Measurements from ENCODE around the gene GRM8.

The GRM8 gene

GRCh38 chr7:126806614-126807013 is 446.1 kb downstream of the GRM8 start:
- no peak for DNase-seq (ENCODE audit: low read depth)

GRCh38 chr7:126805351-126805750 is 447.4 kb downstream of the GRM8 start:
- DNase-seq (ENCODE audit: low read depth) = no peak

GRCh38 chr7:126804604-126805003 is 448.1 kb downstream of the GRM8 start:
- DNase-seq (ENCODE audit: low read depth) = no peak

- DNase-seq (ENCODE audit: low read depth) = no peak
These were observed 448.8 kb downstream of the GRM8 start for GRCh38 chr7:126803990-126804389.

GRCh38 chr7:126803060-126803665 is 449.6 kb downstream of the GRM8 start:
- DNase-seq (ENCODE audit: low read depth) = peak; percentile 16

DNA sequence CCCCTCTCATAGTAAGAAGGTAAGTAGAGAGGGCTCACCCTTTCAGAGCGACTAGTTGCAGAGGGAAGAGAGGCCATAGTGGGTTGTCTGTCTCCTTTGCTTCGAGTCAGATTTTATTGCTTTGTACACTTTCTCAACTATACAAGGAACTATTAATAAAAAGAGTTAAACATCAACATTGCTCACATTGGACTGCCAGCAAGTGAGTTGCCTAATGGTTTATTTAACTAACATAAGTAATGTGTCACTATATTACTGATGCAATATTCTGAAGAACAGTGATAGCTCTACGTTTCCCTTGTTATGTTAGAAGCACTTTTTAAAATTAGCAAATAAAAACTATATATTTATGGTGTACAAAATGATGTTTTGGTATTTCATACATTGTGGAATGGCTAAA is 451.0 kb downstream of the GRM8 start:
- DNase-seq (ENCODE audit: low read depth) = no peak

GRCh38 chr7:126799541-126799940 is 453.2 kb downstream of the GRM8 start:
- no peak for DNase-seq (ENCODE audit: low read depth)

- DNase-seq (ENCODE audit: low read depth) = no peak
These were observed 460.2 kb downstream of the GRM8 start for GRCh38 chr7:126792521-126792920.

DNA sequence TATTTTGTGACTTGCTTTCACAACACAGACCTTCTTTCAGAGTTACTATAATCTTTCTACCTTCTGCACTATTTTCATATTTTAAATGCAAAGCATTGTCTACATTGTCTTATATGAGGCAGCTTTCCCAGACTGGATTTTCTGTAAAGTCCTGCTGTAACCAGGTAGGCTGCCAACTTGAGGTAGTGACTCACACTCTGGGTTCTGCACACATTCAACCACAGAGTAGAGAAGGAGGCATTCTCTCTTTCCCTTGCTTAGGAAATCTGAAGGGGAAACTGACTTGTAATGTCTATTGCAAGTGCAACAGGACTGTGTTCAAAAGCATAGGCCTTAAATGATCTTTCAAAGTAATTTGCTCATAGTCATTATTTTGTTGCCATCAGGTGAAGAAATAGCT is 461.4 kb downstream of the GRM8 start:
- DNase-seq (ENCODE audit: low read depth) = no peak

GRCh38 chr7:126790763-126791162 is 462.0 kb downstream of the GRM8 start:
- DNase-seq (ENCODE audit: low read depth) = no peak

GRCh38 chr7:126783613-126784012 is 469.1 kb downstream of the GRM8 start:
- DNase-seq (ENCODE audit: low read depth) = no peak

DNA sequence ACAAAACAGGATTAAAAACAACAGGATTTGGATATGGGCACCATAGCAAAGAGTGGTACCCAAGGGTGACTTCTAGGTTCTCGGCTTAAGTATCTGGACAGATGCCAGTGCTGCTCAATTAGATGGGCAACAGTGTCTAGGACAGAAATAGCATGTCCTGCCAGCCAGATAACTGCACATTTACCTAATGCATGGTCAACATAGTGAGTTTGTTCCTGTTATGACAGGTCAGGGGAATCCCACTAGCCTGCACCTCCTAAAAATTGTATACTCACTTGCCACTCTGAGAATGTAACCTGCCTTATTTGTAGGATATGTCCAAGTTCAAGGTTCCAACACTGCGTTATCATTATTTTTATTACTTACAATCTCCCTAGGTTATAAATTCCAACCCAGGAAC is 471.7 kb downstream of the GRM8 start:
- no peak for DNase-seq (ENCODE audit: low read depth)

DNA sequence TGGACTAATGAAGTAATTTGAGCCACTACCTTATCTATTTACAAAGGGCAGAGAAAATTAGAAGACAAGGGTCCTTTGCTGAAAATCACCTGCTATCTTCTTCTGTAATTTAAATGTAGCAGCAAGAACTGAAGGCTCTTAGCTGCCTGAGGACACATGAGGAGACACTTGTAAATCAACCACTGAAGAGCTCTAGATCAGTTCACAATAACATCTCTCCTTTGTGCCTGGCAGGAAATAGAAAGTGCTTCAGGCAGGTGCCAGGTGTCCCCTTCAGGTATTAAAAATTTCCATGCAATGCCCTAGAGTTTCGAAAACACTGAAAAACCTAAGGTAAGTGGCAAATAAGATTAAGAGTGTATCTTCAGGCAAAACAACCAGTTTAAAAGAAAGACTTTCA is 474.6 kb downstream of the GRM8 start:
- no peak for DNase-seq (ENCODE audit: low read depth)

GRCh38 chr7:126776498-126776897 is 476.2 kb downstream of the GRM8 start:
- DNase-seq (ENCODE audit: low read depth) = no peak

DNA sequence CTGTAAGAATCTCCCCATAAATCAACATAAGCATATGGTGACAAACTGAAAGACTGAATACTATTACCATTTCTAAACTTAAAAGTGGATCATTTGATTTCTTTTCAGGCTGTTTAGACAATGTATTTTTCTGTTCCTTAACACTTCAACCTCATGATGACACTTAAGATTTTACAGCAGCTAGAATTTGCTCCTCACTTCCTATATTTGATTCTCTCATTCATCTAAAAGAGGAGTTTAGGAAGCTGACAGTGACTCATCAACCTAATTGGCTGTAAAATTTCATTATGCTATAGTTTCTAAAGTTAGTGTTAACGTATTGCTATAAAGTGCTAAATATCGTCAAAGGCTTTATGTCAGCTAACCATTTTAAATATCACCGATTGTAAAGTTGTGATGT is 478.7 kb downstream of the GRM8 start:
- no peak for DNase-seq (ENCODE audit: low read depth)

- DNase-seq (ENCODE audit: low read depth) = no peak
These were observed 483.9 kb downstream of the GRM8 start for GRCh38 chr7:126768836-126769235.

- DNase-seq (ENCODE audit: low read depth) = no peak
These were observed 491.7 kb downstream of the GRM8 start for GRCh38 chr7:126760914-126761577.

DNA sequence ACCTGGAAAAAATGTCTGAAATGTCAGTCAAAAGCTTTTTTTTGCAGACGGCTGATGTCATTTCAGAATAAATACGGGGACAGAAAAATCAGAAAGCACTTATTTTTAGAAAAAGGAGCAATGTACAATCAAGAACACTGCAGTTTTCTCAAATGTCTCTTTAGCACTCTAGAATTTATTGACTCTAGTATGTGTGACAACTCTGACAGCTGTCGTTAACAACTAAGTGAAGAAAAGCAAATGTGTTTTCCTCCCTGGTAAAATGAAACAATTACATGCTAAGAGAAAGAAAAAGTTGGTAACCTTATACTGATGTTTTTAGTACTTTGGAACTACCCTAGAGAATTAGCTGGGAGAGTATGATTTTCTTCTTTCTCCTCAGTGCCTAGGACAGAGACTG is 497.4 kb downstream of the GRM8 start:
- DNase-seq (ENCODE audit: low read depth) = no peak

GRCh38 chr7:126750207-126750911 is 502.4 kb downstream of the GRM8 start:
- no peak for DNase-seq (ENCODE audit: low read depth)

DNA sequence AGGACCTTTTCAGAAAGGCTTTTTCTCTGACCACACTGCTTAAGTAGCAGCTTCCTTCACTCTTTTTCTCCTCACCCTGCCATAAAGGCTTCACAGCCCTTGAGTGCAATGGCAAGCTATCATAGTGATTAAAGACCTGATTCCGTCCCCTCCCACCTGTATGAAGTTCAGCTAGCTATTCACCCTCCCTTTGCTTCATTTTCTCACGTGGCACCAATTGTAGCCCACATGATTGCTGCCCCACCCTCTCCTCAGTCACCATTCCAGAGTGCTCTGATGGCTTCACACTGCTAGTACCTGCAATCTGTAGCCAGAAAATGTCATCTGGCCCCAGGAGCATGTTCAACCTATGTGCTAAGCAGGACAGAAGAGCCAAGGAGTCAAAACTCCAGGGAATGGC is 523.8 kb downstream of the GRM8 start:
- DNase-seq (ENCODE audit: low read depth) = no peak

GRCh38 chr7:126727930-126728391 is 524.8 kb downstream of the GRM8 start:
- peak; percentile 5 for DNase-seq (ENCODE audit: low read depth)

DNA sequence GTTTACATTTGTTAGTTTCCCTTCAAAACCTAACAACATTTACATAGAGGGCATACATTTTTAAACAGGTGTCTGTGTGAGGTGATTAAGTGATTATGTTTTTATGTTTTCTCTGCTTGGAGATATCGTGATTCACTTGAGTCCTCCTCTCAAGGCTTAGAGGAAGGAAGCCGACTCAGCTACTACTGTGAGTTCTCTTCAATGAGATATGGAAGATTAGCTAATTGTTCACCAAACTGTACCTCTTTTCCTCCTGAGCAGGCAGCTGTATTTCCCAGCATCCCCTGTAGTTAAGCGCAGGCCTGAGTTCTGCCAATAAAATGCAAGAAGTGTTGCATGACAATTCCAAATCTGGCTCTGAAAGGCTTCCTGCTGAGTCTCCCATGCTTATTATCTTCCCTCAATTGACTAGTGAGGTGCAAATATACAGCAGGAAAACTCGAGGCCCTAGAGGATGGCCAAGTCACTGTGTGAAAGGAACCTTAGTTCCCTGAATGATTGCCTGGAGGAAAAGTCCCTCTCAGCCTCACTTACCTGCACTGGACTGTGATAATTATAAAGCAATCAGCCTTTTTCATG is 528.7 kb downstream of the GRM8 start:
- DNase-seq (ENCODE audit: low read depth) = no peak

DNA sequence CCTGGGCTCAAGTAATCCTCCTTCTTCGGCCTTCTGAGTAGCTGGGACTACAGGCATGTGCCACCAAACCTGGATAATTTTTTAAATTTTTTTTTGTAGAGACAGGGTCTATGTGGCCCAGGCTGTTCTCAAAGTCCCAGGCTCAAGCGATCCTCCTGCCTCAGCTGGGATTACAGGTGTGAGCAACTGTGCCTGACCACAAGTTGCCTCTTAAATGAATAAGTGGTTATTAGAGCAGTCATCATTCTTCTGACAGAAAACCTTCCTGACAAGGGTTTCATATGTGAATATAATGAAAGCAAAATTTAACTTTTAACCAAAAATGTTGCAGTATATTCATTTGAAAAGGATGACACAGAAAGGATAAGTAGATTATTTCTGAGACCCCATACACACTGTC is 532.5 kb downstream of the GRM8 start:
- DNase-seq (ENCODE audit: low read depth) = no peak

All from GM04503 (cell line).